GM23338 (cell line): ENCODE results near the gene DNAJC6.

Source experiments
- CREB1 ChIP-seq: fragments of 250-450 bp; sonication (Bioruptor Pico); IDR thresholded peaks from 2 replicates; pipeline ENCODE4 v1.5.0; 2020; ENCODE audit warnings: low read depth, mild to moderate bottlenecking, moderate library complexity
- ETS1 ChIP-seq: IDR thresholded peaks from 2 replicates; pipeline ENCODE4 v1.6.1; 2016; ENCODE audit warnings: antibody characterized with exemption
- EZH2 ChIP-seq: fragments of 200-600 bp; sonication (generic); IDR thresholded peaks from one replicate; pipeline ENCODE4 v1.8.0; 2017; ENCODE audit warnings: antibody characterized with exemption, mild to moderate bottlenecking, low read depth; ENCODE audit not compliant: unreplicated experiment
- EZH2phosphoT487 ChIP-seq: fragments of 200-600 bp; sonication (generic); IDR thresholded peaks from one replicate; pipeline ENCODE4 v1.8.1; 2018; ENCODE audit warnings: antibody characterized with exemption; ENCODE audit not compliant: unreplicated experiment
- JUNB ChIP-seq: IDR thresholded peaks from one replicate; pipeline ENCODE4 v1.6.1; 2016; ENCODE audit warnings: antibody characterized with exemption; ENCODE audit not compliant: unreplicated experiment
- POLR2AphosphoS5 ChIP-seq: IDR thresholded peaks from 2 replicates; pipeline ENCODE4 v1.6.1; 2016; ENCODE audit warnings: antibody characterized with exemption, low read depth
- REST ChIP-seq: IDR thresholded peaks from one replicate; pipeline ENCODE4 v1.6.1; 2018; ENCODE audit warnings: antibody characterized with exemption; ENCODE audit not compliant: unreplicated experiment
- TF ChIP-seq, protein P1 (sequence below), 2 experiments: fragments of 200-600 bp in 1 of 2; sonication (generic) in 1 of 2; conservative IDR thresholded peaks; 2 replicates each; pipeline versions ENCODE4 v1.5.1 to v1.6.1; 2016 to 2017; ENCODE audit warnings: antibody characterized with exemption in 2 of 2, low read depth in 2 of 2, mild to moderate bottlenecking in 2 of 2, moderate library complexity in 1 of 2

DNA sequence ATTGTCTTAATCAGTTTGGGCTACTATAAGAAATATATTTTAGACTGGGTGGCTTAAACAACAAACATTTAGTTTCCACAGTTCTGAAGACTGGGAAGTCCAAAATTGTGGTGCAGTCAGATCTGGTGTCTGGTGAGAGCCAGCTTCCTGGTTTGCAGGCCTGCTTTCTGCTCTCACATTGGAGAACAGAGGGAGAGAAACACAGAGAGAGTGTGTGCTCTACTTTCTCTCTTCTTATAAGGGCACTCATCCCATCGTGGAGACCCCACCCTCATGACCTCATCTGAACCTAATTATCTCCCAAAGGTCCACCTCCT lies 115.2 kb downstream of the DNAJC6 start:
- TF ChIP-seq EZH2 (no peak), POLR2AphosphoS5 (no peak), JUNB (no peak), REST (no peak), ETS1 (no peak), CREB1 (CRISPR knock-in tag) (no peak), EZH2phosphoT487 (no peak)
- TF ChIP-seq, protein P1, sequence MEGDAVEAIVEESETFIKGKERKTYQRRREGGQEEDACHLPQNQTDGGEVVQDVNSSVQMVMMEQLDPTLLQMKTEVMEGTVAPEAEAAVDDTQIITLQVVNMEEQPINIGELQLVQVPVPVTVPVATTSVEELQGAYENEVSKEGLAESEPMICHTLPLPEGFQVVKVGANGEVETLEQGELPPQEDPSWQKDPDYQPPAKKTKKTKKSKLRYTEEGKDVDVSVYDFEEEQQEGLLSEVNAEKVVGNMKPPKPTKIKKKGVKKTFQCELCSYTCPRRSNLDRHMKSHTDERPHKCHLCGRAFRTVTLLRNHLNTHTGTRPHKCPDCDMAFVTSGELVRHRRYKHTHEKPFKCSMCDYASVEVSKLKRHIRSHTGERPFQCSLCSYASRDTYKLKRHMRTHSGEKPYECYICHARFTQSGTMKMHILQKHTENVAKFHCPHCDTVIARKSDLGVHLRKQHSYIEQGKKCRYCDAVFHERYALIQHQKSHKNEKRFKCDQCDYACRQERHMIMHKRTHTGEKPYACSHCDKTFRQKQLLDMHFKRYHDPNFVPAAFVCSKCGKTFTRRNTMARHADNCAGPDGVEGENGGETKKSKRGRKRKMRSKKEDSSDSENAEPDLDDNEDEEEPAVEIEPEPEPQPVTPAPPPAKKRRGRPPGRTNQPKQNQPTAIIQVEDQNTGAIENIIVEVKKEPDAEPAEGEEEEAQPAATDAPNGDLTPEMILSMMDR (conservative IDR thresholded peaks at IDR 0.05; ENCODE audit: low read depth in 2 of 2), result no peak
